ENCODE data around the gene DYRK3. TPM values are rescaled to one million over a fixed set of nuclear protein-coding genes. Genes with fewer than 3 reads are reported as not detected.

The DYRK3 gene
- total RNA-seq, 1 donor from 2014 or later, result 22.2 TPM

DNA sequence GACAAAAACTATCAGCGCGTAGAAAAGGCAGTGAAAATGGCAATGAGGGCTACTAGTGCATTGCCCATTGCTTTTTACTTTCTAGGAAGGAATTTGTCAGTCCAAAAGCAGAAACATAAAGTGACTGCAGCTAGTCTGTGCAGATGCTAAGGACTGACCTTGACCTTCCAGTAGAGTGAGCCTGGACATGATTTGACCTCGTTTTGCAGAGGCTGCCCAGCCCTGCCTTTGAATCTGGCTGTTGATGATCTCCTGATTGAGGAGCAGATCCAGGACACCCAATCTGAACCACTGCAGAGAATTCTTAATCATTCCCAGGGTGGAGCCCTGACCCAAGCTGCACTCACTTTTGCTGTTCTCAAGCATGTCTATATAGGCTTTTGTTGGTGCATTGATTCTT, 21.6 kb downstream of the DYRK3 start:
- ATAC-seq (no peak), DNase-seq (no peak)
- intact Hi-C loops (cut with micrococcal nuclease), result no loop called here

DNA sequence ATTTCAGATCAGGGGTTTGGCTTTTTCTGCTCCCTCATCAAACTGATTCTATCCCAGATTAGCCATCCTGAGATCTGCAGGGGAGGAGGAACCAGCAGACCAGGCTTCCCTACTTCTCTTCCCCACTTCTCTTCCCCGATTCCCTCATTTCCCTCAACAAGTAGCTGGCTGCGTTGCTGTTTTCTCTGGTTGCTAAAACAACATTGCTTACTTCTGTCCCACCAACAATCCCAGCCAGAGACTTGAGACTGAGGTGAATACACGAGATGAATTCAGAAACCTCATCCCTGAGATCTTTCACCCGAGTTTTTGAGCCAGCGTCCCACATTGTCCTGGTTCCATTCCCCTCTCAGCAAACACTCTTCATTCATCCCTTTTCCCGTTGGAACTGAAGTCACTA, 22.4 kb downstream of the DYRK3 start:
- intact Hi-C loops (cut with micrococcal nuclease), result no loop called here

DNA sequence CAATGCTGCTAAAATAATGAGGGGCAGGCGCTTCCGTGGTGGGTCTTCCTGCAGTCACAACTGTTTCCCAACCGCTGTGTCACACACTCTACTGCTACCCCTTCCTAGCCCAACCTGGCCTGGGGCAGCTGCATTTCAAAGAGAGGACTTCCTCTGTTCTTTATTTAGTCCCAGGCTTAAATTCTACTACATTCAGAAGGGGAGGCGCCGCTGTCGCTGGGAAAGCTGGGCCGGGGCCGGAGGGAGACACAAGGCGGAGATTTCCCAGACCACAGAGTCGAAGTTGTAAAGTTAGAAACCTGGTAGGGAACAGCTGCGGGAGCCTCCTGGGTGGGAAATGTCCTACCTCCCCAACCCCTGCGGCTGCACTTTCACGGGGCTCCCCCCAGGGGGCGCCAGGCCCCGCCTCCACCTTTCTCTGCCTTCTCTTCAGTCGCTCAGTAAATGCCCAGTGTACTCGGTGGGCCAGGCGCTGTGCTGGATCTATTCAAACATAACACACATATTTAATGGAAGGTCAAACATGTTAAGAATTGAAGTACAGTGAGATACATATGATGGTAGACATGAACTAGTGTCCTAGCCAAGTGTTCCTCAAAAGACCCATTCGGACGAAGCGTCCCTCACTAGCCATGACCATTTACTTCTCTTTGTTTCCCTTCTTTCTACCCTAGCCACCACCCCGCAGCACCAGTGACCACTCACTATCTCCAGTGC, 23.1 kb downstream of the DYRK3 start:
- peak; percentile 60 for ATAC-seq
- intact Hi-C loops (cut with micrococcal nuclease), result no loop called here
- peak; percentile 71 for DNase-seq

More for the DNA sequence above, 22.4 kb downstream of the DYRK3 start:
- DNase-seq (no peak), ATAC-seq (no peak)

DNA sequence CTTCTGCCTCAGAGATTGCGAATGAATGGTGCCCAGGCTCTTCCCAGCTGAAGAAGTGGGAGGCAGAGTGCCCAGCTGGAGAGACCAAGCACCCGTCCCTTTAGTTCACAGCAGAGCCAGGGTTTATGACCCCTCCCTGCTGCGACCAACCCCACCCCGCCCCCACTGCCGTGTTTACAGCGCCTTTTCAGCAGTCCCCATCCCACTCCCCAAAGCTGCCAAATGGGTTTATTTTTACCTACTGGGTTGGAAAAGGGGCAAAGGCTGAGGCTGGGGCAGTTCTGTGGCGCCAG, 23.6 kb downstream of the DYRK3 start:
- DNase-seq (no peak), ATAC-seq (peak; percentile 37)
- intact Hi-C loops (cut with micrococcal nuclease), result no loop called here

DNA sequence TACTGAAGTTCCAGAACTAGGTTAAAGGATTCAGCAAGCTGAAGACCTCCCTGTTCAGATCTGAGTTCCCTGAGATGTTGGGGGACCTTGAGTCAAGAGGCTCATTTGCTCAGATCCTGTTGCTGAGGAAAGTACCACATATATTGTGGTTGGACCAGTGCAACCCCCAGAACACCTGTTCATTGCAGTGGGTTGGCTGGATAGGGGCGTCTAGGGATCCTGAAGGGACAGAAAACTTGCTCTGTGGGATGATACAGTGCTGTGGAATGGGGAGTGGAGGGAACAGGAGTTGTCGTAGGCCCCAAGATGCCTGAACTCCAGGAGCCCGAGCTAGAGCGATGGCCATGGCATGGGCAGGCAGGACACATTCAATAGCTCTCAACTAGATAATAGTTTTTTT, 24.8 kb downstream of the DYRK3 start:
- DNase-seq (no peak), ATAC-seq (no peak)
- intact Hi-C loops (cut with micrococcal nuclease), result no loop called here

DNA sequence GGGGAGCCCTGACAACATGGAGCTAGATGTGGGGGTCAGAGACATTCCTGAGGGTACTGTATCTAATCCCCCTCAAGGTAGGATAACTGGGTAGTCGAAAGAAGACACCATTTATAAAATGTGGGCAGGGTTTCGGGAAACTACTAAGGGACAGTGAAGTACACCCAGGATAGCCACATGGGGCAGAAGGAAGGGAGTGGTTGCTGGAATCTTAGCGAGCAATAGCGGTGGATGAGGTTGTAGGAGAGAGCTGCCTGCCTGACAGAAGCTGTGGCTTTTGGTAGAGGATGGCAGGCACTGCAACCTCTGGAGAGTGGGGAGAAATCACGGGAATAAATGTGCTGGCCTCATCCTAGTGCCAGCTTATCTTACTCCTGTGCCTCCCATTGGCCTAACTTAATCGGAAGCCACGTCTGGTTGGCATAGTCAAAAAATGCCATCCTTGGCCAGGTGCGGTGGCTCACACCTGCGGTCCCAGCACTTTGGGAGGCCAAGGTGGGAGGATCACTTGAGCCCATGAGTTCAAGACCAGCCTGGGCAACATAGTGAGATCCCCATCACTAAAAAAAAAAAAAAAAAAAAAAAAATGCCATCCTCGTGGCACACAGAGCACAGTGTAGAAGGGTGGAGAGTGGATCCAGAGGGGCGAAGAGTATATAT, 26.0 kb downstream of the DYRK3 start:
- DNase-seq, result no peak
- intact Hi-C loops (cut with micrococcal nuclease), result no loop called here
- ATAC-seq, result no peak

DNA sequence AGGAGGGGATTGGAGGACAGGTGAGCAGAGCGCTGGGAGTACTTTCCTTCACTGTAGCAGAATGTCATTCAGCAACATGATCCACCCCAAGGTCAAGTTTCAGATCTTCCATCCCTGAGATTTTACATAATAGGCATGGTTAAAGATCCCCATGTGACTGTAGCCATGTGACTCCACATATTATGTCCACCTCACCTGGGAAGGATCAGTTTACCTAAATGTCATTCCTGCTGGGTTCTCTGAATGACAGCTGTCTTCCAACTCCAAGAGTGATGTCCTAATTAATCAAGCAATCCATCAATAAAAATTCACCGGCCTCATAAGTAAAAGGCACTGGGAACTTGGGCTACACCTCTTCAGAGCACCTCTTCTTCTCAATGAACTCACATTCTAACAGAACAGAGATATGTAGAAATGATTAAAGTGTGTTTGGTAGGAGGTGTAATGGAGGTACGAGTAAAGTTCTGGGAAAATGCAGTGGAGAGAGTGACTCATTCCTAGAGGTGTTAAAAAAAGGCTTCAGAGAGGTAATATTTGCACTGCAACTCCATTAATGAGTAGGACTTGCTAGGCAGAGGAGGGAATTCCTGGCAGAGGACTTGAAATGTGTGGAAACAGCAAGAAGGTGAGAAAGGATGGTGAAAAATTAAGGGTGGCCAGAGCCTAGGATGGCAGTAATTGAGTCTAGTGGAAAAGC, 27.2 kb downstream of the DYRK3 start:
- intact Hi-C loops (cut with micrococcal nuclease), result no loop called here
- ATAC-seq (no peak), DNase-seq (no peak)

DNA sequence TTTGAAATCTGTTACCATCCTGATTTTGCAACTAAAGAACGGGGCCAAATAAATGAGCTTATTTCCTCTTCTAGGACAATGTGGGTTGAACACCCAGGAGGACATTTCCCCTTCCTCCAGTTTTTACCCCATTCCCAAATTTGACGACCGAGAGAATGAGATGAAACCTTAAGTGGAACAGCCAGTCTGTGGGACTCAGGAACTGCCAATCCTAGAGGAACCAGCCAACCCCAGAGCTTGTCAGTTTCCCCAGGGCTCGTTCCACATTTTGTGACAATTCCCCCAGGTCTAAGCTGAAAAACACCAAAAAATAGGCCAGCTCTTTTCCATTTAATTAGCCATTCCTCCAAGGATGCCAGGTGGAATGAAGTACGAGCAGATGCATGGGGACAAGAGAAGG, 28.0 kb downstream of the DYRK3 start:
- ATAC-seq (no peak), DNase-seq (no peak)
- intact Hi-C loops (cut with micrococcal nuclease), result no loop called here

DNA sequence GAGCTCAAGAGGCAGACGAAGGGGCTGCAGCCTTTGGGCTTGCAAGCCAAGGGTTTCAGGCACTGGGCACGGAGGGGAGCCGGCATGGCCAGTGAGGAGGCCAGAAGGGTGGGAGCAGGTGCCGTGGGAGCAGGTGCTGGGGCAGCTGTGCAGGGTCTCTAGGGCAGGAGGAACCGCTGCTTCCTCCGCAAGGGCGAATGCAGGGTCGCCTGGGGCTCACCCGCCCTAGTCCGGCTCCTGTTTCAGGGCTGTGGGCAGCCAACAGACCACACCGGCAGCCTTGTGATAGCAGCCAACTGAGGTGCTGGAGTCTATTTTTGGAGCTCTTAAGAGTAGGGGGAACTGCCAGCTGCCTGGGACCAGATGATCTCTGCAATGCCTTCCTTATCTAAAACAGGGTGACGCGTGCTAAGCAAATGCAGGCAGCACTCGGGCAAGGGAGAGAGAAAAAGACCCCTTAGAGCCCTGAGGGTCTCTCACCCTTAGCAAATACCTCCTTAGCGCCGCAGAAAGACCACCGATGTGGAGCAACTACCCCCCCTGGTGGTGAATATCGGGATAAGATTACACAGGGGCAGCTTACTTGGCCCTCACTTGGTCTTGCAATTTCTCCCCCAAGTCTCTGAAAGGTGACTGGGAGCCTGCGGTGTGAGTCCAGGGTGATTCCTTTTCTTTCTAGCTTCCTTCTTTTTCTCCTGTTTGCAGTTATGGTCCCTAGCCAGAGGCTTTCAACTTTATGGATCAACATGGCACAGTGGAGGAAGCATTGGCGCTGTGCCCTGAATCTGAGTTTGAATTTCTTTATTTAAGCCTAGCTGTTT, 28.7 kb downstream of the DYRK3 start:
- ATAC-seq (peak; percentile 70), DNase-seq (peak; percentile 81)
- intact Hi-C loops (cut with micrococcal nuclease), result no loop called here

DNA sequence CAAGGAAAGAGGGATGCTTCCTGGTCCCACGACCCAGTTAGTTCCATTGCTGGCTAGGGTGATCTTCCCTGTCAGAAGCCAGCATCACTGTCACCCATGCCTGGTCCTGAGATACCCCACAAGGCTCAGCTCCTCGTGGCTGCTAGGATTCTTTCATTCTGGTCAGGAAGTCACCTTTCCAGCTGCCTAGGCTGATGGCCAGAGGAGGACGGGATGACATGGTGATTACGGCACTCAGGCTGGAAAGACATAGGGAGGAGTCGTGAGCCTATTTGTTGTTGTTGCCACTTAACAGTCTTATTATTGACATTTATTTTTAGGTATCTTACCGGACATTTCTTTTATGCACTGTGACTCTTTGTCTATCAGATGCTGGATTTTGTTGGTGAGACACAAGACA, 29.4 kb downstream of the DYRK3 start:
- intact Hi-C loops (cut with micrococcal nuclease), result no loop called here
- DNase-seq (peak; percentile 55), ATAC-seq (peak; percentile 72)

DNA sequence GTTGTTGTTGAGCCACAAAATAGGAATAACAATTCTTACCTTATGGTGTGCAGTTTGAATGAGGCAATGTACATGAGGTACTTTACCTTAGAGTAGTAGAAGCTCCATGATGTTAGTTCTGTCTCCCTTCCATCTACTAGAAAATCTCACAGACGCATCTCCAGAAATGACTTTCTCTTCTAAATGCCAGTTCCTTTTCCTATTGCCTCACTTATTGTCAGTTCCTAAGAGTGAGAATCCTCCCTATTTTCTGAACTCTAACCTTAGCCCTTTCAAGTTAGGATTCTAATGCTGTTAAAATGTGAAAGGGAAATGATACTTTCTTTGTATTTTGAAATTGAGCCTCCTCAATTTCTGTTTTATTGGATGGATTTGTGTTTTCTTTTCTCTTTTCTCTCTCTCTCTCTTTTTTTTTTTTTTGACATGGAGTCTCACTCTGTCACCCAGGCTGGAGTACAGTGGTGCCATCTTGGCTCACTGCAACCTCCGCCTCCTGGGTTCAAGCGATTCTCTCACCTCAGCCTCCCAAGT, 30.8 kb downstream of the DYRK3 start:
- intact Hi-C loops (cut with micrococcal nuclease), result no loop called here
- ATAC-seq (no peak), DNase-seq (no peak)

DNA sequence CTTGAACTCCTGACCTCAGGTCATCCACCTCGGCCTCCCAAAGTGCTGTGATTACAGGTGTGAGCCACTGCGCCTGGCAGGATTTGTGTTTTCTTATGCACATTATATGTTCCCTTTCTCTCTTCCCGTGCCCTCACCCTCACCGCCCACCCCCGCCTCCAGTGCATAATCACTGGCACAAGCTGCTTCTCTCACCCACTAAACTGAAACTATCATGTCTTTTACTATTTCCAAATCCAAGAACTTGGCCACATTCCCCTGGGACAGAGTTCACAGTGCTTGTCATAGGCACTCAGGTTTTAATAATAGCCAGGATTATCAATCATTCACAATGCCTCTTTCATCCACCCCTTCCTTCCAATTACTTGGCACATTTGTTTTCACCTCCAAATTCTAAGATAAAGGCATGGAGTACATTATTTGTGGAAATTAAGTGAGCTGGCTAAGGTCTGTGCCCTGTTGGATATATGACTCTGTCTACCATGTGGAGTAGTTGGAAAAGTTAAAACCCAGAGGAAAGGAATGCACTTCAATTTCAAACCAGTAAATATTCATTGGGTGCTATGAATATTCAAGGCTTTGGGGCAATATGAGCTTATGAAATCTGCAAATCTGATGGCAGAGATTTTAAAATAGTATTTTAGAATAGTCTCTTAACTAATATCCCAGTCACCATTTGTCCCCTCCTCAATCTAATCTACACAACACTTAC, 31.8 kb downstream of the DYRK3 start:
- intact Hi-C loops (cut with micrococcal nuclease), result no loop called here
- ATAC-seq (peak; percentile 39), DNase-seq (no peak)

DNA sequence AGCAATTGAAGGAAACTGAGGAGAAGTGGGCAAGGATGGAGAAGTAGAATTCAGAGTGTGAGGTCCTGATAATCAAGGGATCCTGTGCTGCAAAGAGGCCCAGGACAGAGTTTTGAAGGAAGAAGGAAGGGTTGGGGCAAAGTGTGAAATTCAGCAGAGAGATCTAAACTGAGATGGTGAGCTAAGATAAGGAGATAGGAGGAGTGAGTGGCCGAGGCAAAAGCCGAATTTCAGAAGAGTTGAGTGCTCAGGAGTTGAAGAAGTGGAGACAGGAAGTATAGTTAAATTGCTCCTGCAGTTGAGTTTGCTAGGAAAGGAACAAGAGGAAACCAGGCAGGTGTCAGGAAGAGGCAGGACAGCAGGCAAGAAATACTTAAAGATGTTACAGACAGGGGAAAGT, 33.0 kb downstream of the DYRK3 start:
- ATAC-seq, result no peak
- intact Hi-C loops (cut with micrococcal nuclease), result no loop called here

DNA sequence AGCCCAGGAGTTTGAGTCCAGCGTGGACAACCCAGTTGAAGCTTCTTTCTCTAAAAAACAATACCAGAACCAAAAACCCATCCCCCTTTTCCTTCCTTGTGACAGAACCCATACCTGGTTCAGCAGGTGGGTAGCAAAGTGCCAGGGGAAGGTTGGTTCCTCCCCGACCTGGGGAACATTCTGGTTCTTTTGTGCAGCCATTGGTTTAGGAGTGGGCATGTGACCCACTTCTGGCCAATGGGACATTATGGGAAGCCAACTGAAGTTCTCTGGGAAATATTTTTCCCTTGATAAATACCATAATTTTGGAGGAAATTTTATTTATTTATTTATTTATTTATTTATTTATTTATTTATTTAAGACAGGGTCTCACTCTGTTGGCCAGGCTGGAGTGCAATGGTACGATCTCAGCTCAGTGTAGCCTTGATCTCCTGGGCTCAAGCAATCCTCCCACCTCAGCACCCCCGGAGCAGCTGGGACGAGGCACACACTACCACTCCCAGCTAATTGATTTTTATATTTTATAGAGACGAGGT, 33.6 kb downstream of the DYRK3 start:
- intact Hi-C loops (cut with micrococcal nuclease), result no loop called here

More for the DNA sequence above, 33.0 kb downstream of the DYRK3 start:
- DNase-seq, result no peak

DNA sequence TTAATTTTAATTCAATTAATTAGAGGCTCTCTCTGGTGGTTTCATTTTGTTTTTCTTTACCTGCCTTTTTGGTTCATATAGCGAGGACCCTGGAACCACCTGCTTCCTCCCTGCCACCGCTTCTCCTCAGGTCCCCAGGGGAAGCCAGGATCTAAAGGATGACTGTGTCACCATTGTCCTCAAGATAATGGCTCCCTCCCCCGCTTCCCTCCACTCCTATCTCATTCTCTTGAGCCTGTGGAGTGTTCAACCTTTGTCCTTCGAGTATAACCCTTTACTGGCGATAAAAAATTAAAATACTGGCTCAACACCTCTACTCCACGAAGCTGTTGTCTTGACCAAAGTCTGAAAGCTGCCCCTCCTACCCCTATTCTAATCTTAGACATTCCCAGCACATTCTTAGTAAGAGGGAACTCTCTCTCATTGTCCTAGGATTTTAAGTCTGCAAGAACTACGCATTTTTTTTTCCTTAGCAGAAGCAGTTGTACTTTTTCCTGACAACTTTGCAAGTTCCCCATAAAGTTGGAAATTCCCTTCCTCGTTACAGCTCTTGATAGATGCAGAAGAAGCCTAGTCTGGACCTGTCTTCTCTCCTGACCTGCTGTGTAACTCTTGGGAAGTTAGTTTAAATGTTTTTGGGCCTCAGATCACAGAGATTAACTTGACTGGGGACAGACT, 36.8 kb downstream of the DYRK3 start:
- ATAC-seq (peak; percentile 47), DNase-seq (no peak)
- intact Hi-C loops (cut with micrococcal nuclease), result no loop called here

More for the DNA sequence above, 33.6 kb downstream of the DYRK3 start:
- DNase-seq (no peak), ATAC-seq (no peak)

DNA sequence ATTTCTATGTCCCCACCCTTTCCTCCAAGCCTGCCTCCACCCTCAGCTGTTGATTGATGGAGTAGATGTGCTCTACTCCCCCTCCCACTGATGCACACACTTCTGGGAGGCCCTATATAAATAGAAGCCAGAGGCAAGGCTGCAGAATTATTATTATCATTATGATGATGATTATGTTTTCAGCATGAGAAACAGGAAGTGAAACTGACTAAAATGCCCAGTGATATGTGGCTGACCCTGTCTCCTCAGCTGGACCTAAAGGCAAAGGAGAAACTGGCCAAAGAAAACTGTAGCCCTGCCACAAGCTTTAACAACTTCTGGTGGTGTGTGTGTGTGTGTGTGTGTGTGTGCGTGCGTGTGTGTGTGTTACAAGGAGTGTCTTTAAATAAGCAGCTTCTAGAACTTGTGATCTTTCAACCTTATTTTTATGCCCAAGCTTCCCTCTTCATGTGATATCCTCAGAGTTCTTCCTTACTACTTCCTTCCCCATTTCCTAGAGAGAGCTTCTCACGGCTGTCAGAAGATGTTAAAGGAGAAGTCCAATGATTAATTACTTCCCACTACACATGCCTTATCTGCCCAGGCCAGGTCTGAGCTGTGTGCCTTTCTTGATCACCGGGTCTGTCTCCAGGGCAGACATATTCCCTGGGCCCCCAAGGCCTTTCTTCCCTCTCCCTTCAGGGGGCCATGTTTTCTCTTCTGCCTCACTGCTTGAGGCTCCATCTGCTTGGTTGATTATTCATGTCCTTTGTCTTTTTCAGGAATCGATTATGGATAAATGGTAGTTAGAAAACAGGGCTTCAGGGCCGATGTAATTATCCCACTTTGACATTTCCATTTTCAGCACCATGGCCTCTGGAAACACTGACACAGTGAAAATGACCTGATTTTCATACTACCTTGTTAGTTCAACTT, 37.8 kb downstream of the DYRK3 start:
- ATAC-seq (peak; percentile 52), DNase-seq (no peak)
- intact Hi-C loops (cut with micrococcal nuclease), result no loop called here

DNA sequence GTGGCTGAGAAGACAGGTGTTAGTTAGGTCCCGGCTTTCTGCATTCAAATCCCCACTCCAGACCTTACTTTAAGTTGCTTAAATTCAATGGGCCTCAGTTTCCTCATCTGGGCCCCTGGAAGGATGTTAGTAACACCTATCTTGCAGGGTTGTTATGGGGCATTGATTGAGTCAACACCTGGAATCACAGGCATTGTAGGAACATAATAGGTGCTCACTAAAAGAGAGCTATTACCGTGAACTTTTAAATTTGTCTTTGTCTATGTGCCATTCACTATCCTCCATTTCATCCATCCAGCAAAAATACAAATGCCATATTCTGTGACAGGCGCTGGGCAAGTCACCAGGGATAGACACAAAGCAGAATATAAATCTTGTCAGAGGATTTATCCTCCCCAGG, 38.9 kb downstream of the DYRK3 start:
- DNase-seq (no peak), ATAC-seq (no peak)
- intact Hi-C loops (cut with micrococcal nuclease), result no loop called here

All from left ventricle myocardium superior (tissue), 1 donor.